LNCAP (cell line): ENCODE measurements around the gene SCN8A.

Source experiments
- CTCF ChIP-seq: fragments of 450-650 bp; IDR thresholded peaks from 2 replicates; pipeline ENCODE4 v1.5.1; 2017; ENCODE audit warnings: mild to moderate bottlenecking

Gene SCN8A

GRCh38 chr12:51591016-51591901 is at the start of gene SCN8A:
Gene SCN8A (plus strand): TSS chr12:51591233. CDS start chr12:51662818, 71,585 bp downstream.
- no peak for TF ChIP-seq CTCF

- TF ChIP-seq CTCF: no peak
These were observed 44.9 kb upstream of the SCN8A start for GRCh38 chr12:51546097-51546496.

- TF ChIP-seq CTCF: no peak
These were observed 43.4 kb upstream of the SCN8A start for GRCh38 chr12:51547606-51548005.

GRCh38 chr12:51548241-51548640 is 42.8 kb upstream of the SCN8A start:
- no peak for TF ChIP-seq CTCF

GRCh38 chr12:51549637-51550036 is 41.4 kb upstream of the SCN8A start:
- no peak for TF ChIP-seq CTCF

- no peak for TF ChIP-seq CTCF
These were observed 11.6 kb upstream of the SCN8A start for GRCh38 chr12:51579321-51579850.

GRCh38 chr12:51589060-51589459 is 2.0 kb upstream of the SCN8A start:
- TF ChIP-seq CTCF: no peak
